WERI-Rb-1 (cell line): ENCODE measurements around the gene RNU6-1.

Experiments
- DNase-seq: peaks from one replicate; pipeline ENCODE4 v3.0.0-alpha.2; 2020
- H3K27ac ChIP-seq: fragments of 250-450 bp; sonication (Bioruptor Pico); 2 replicates; pipeline ENCODE4 v1.5.1; 2020; ENCODE audit warnings: mild to moderate bottlenecking, moderate library complexity
- H3K27me3 ChIP-seq: fragments of 250-450 bp; sonication (Bioruptor Pico); 2 replicates; pipeline ENCODE4 v1.5.1; 2021; ENCODE audit warnings: mild to moderate bottlenecking, low read depth, moderate library complexity; ENCODE audit not compliant: insufficient read depth, severe bottlenecking
- H3K36me3 ChIP-seq: fragments of 250-450 bp; sonication (Bioruptor Pico); 2 replicates; pipeline ENCODE4 v1.5.1; 2020; ENCODE audit warnings: mild to moderate bottlenecking, moderate library complexity
- H3K4me3 ChIP-seq: 2 replicates; pipeline ENCODE4 v1.5.1; 2011; ENCODE audit warnings: low read depth, mild to moderate bottlenecking, control low read depth, low read length
- H3K9me3 ChIP-seq: fragments of 250-450 bp; sonication (Bioruptor Pico); 2 replicates; pipeline ENCODE4 v1.5.1; 2021; ENCODE audit warnings: mild to moderate bottlenecking, moderate library complexity; ENCODE audit not compliant: severe bottlenecking
- CTCF ChIP-seq: IDR thresholded peaks from 2 replicates; pipeline ENCODE4 v1.5.1; 2011; ENCODE audit warnings: low read depth, mild to moderate bottlenecking, control low read depth, inconsistent platforms, low read length

Gene RNU6-1

GRCh38 chr15:67824197-67824968, 15.5 kb downstream of the RNU6-1 start:
- TF ChIP-seq CTCF = no peak
- no peak for DNase-seq
- Histone ChIP-seq H3K27ac (no peak overlapping the region), H3K27me3 (peaks cover 80% of the 10 kb centered on the region), H3K36me3 (no peaks in the 10 kb centered on the region), H3K4me3 (peak overlapping the region; percentile 51), H3K9me3 (peaks cover 20% of the 10 kb centered on the region)

- Histone ChIP-seq H3K27ac (no peak overlapping the region), H3K27me3 (peaks cover 75% of the 10 kb centered on the region), H3K36me3 (no peaks in the 10 kb centered on the region), H3K9me3 (peaks cover 14% of the 10 kb centered on the region), H3K4me3 (peak overlapping the region; percentile 51)
- TF ChIP-seq CTCF = no peak
- no peak for DNase-seq
Observed at GRCh38 chr15:67823314-67824196, 16.3 kb downstream of the RNU6-1 start.

- Histone ChIP-seq H3K9me3 (peaks cover 7% of the 10 kb centered on the region), H3K36me3 (no peaks in the 10 kb centered on the region), H3K4me3 (peak overlapping the region; percentile 51), H3K27me3 (peaks cover 66% of the 10 kb centered on the region), H3K27ac (no peak overlapping the region)
- no peak for TF ChIP-seq CTCF
- DNase-seq = no peak
Observed at GRCh38 chr15:67822537-67823313, 17.1 kb downstream of the RNU6-1 start.

GRCh38 chr15:67821784-67822440, 17.9 kb downstream of the RNU6-1 start:
- Histone ChIP-seq H3K36me3 (no peaks in the 10 kb centered on the region), H3K4me3 (no peak overlapping the region), H3K27ac (no peak overlapping the region), H3K27me3 (peaks cover 59% of the 10 kb centered on the region), H3K9me3 (peaks cover 5% of the 10 kb centered on the region)
- no peak for DNase-seq
- TF ChIP-seq CTCF = 0 out of 2 replicates have a peak, but pooled peaks have one; percentile 9
